ENCODE data around the gene TBL1X. TPM values are rescaled to one million over a fixed set of nuclear protein-coding genes. Genes with fewer than 3 reads are reported as not detected.

TBL1X gene
- total RNA-seq (6.8 TPM), polyA plus RNA-seq (11.5 TPM)
- long read RNA-seq, donor 1 = 0 reads
- long read RNA-seq, donor 2, full-length matches to known transcripts = 1 of 1 reads
- long read RNA-seq, donor 2, partial matches to known transcripts = 0 of 1 reads
- long read RNA-seq, donor 2, other reads (novel, unspliced or antisense) = 0 of 1 reads
- long read RNA-seq, donor 3, full-length matches to known transcripts = 1 of 1 reads
- long read RNA-seq, donor 3, partial matches to known transcripts = 0 of 1 reads
- long read RNA-seq, donor 3, other reads (novel, unspliced or antisense) = 0 of 1 reads
- long read RNA-seq, donor 4, full-length matches to known transcripts = 1 of 1 reads
- long read RNA-seq, donor 4, partial matches to known transcripts = 0 of 1 reads
- long read RNA-seq, donor 4, other reads (novel, unspliced or antisense) = 0 of 1 reads
- long read RNA-seq, donor 5, full-length matches to known transcripts = 1 of 1 reads
- long read RNA-seq, donor 5, partial matches to known transcripts = 0 of 1 reads
- long read RNA-seq, donor 5, other reads (novel, unspliced or antisense) = 0 of 1 reads
- long read RNA-seq, donor 6 = 0 reads
- long read RNA-seq, donor 7 = 0 reads
- long read RNA-seq, donor 8 = 0 reads
- long read RNA-seq, donor 9 = 0 reads
- long read RNA-seq, donor 10 = 0 reads

GRCh38 chrX:9464435-9465371 lies at the start of gene TBL1X:
Gene TBL1X (plus strand): TSS chrX:9465058. CDS start chrX:9653587, 188,529 bp downstream.
- peak in 4 of 9 donors; percentile 25 to 63 (median 43) for DNase-seq (ENCODE audit: low read depth in 6 of 9, low spot score in 9 of 9)
- peaks cover 0 to 3% of the 10 kb centered on the region in 2 donors for H3K9me3 ChIP-seq (ENCODE audit: control insufficient read depth in 2 of 2, insufficient read depth in 1 of 2, low read length in 1 of 2)
- under 1% methylated on average over 84 of the region's 99 CpGs for WGBS
- H3K27ac ChIP-seq (ENCODE audit: low read depth in 1 of 2, low read length in 1 of 2) = peak within 1 kb of the TSS; percentile 32 to 65
- H3K4me1 ChIP-seq (ENCODE audit: control insufficient read depth in 2 of 2, insufficient read depth in 2 of 2, low read length in 2 of 2) = peaks cover 12 to 59% of the 10 kb centered on the region in 2 donors
- peak within 1 kb of the TSS; percentile 74 to 75 for H3K4me3 ChIP-seq (ENCODE audit: low read length in 2 of 2)
- H3K27me3 ChIP-seq (ENCODE audit: control insufficient read depth in 2 of 2, insufficient read depth in 1 of 2, low read length in 1 of 2) = peaks cover 0 to 48% of the 10 kb centered on the region in 2 donors
- no peaks in the 10 kb centered on the region for H3K36me3 ChIP-seq (ENCODE audit: control insufficient read depth in 2 of 2, insufficient read depth in 2 of 2, low read length in 1 of 2)

GRCh38 chrX:9416562-9417348 lies 48.1 kb upstream of the TBL1X start:
- Histone ChIP-seq H3K4me1 (ENCODE audit: control insufficient read depth in 2 of 2, insufficient read depth in 2 of 2, low read length in 2 of 2) (peaks cover 0 to 4% of the 10 kb centered on the region in 2 donors), H3K27me3 (ENCODE audit: control insufficient read depth in 2 of 2, insufficient read depth in 1 of 2, low read length in 1 of 2) (no peaks in the 10 kb centered on the region), H3K27ac (ENCODE audit: low read depth in 1 of 2, low read length in 1 of 2) (no peak overlapping the region), H3K9me3 (ENCODE audit: control insufficient read depth in 2 of 2, insufficient read depth in 1 of 2, low read length in 1 of 2) (no peaks in the 10 kb centered on the region), H3K4me3 (ENCODE audit: low read length in 2 of 2) (no peak overlapping the region), H3K36me3 (ENCODE audit: control insufficient read depth in 2 of 2, insufficient read depth in 2 of 2, low read length in 1 of 2) (no peaks in the 10 kb centered on the region)
- WGBS = 93% methylated on average over 6 of the region's 6 CpGs
- DNase-seq (ENCODE audit: low read depth in 6 of 9, low spot score in 9 of 9) = no peak

GRCh38 chrX:9418262-9418661 lies 46.6 kb upstream of the TBL1X start:
- Histone ChIP-seq H3K27me3 (ENCODE audit: control insufficient read depth in 2 of 2, insufficient read depth in 1 of 2, low read length in 1 of 2) (no peaks in the 10 kb centered on the region), H3K9me3 (ENCODE audit: control insufficient read depth in 2 of 2, insufficient read depth in 1 of 2, low read length in 1 of 2) (no peaks in the 10 kb centered on the region), H3K4me1 (ENCODE audit: control insufficient read depth in 2 of 2, insufficient read depth in 2 of 2, low read length in 2 of 2) (peaks cover 0 to 4% of the 10 kb centered on the region in 2 donors), H3K27ac (ENCODE audit: low read depth in 1 of 2, low read length in 1 of 2) (no peak overlapping the region), H3K4me3 (ENCODE audit: low read length in 2 of 2) (no peak overlapping the region), H3K36me3 (ENCODE audit: control insufficient read depth in 2 of 2, insufficient read depth in 2 of 2, low read length in 1 of 2) (no peaks in the 10 kb centered on the region)
- DNase-seq (ENCODE audit: low read depth in 6 of 9, low spot score in 9 of 9) = no peak
- WGBS = 94% methylated on average over 6 of the region's 6 CpGs

GRCh38 chrX:9420275-9421265 lies 44.3 kb upstream of the TBL1X start:
- Histone ChIP-seq H3K36me3 (ENCODE audit: control insufficient read depth in 2 of 2, insufficient read depth in 2 of 2, low read length in 1 of 2) (no peaks in the 10 kb centered on the region), H3K27ac (ENCODE audit: low read depth in 1 of 2, low read length in 1 of 2) (no peak overlapping the region), H3K4me3 (ENCODE audit: low read length in 2 of 2) (no peak overlapping the region), H3K27me3 (ENCODE audit: control insufficient read depth in 2 of 2, insufficient read depth in 1 of 2, low read length in 1 of 2) (no peaks in the 10 kb centered on the region), H3K9me3 (ENCODE audit: control insufficient read depth in 2 of 2, insufficient read depth in 1 of 2, low read length in 1 of 2) (no peaks in the 10 kb centered on the region), H3K4me1 (ENCODE audit: control insufficient read depth in 2 of 2, insufficient read depth in 2 of 2, low read length in 2 of 2) (peaks cover 0 to 4% of the 10 kb centered on the region in 2 donors)
- WGBS = 73% methylated on average over 14 of the region's 14 CpGs
- DNase-seq (ENCODE audit: low read depth in 6 of 9, low spot score in 9 of 9) = peak in 2 of 9 donors; percentile 15 to 34

- DNase-seq (ENCODE audit: low read depth in 6 of 9, low spot score in 9 of 9) = no peak
- H3K27ac ChIP-seq (ENCODE audit: low read depth in 1 of 2, low read length in 1 of 2) = no peak overlapping the region
- 97% methylated on average over 12 of the region's 12 CpGs for WGBS
These were observed 35.1 kb upstream of the TBL1X start for GRCh38 chrX:9429767-9430166.

GRCh38 chrX:9430346-9430921 lies 34.4 kb upstream of the TBL1X start:
- peaks cover 0 to 7% of the 10 kb centered on the region in 2 donors for H3K4me1 ChIP-seq (ENCODE audit: control insufficient read depth in 2 of 2, insufficient read depth in 2 of 2, low read length in 2 of 2)
- DNase-seq (ENCODE audit: low read depth in 6 of 9, low spot score in 9 of 9) = no peak
- no peak overlapping the region for H3K4me3 ChIP-seq (ENCODE audit: low read length in 2 of 2)
- 94% methylated on average over 5 of the region's 5 CpGs for WGBS
- H3K27me3 ChIP-seq (ENCODE audit: control insufficient read depth in 2 of 2, insufficient read depth in 1 of 2, low read length in 1 of 2) = no peaks in the 10 kb centered on the region
- no peaks in the 10 kb centered on the region for H3K9me3 ChIP-seq (ENCODE audit: control insufficient read depth in 2 of 2, insufficient read depth in 1 of 2, low read length in 1 of 2)
- H3K27ac ChIP-seq (ENCODE audit: low read depth in 1 of 2, low read length in 1 of 2) = no peak overlapping the region
- no peaks in the 10 kb centered on the region for H3K36me3 ChIP-seq (ENCODE audit: control insufficient read depth in 2 of 2, insufficient read depth in 2 of 2, low read length in 1 of 2)

More at GRCh38 chrX:9429767-9430166, 35.1 kb upstream of the TBL1X start:
- H3K27me3 ChIP-seq (ENCODE audit: control insufficient read depth in 2 of 2, insufficient read depth in 1 of 2, low read length in 1 of 2) = no peaks in the 10 kb centered on the region
- H3K9me3 ChIP-seq (ENCODE audit: control insufficient read depth in 2 of 2, insufficient read depth in 1 of 2, low read length in 1 of 2) = no peaks in the 10 kb centered on the region
- H3K4me3 ChIP-seq (ENCODE audit: low read length in 2 of 2) = no peak overlapping the region
- H3K4me1 ChIP-seq (ENCODE audit: control insufficient read depth in 2 of 2, insufficient read depth in 2 of 2, low read length in 2 of 2) = peaks cover 0 to 7% of the 10 kb centered on the region in 2 donors
- H3K36me3 ChIP-seq (ENCODE audit: control insufficient read depth in 2 of 2, insufficient read depth in 2 of 2, low read length in 1 of 2) = no peaks in the 10 kb centered on the region

GRCh38 chrX:9431281-9431680 lies 33.6 kb upstream of the TBL1X start:
- WGBS = 95% methylated on average over 4 of the region's 4 CpGs
- H3K36me3 ChIP-seq (ENCODE audit: control insufficient read depth in 2 of 2, insufficient read depth in 2 of 2, low read length in 1 of 2) = no peaks in the 10 kb centered on the region
- no peaks in the 10 kb centered on the region for H3K27me3 ChIP-seq (ENCODE audit: control insufficient read depth in 2 of 2, insufficient read depth in 1 of 2, low read length in 1 of 2)
- no peak overlapping the region for H3K27ac ChIP-seq (ENCODE audit: low read depth in 1 of 2, low read length in 1 of 2)
- H3K4me1 ChIP-seq (ENCODE audit: control insufficient read depth in 2 of 2, insufficient read depth in 2 of 2, low read length in 2 of 2) = peaks cover 0 to 7% of the 10 kb centered on the region in 2 donors
- H3K9me3 ChIP-seq (ENCODE audit: control insufficient read depth in 2 of 2, insufficient read depth in 1 of 2, low read length in 1 of 2) = no peaks in the 10 kb centered on the region
- H3K4me3 ChIP-seq (ENCODE audit: low read length in 2 of 2) = no peak overlapping the region
- no peak for DNase-seq (ENCODE audit: low read depth in 6 of 9, low spot score in 9 of 9)
